Heart left ventricle (tissue), 16 donors: ENCODE measurements around the gene SLC43A1. TPM values are rescaled to one million over a fixed set of nuclear protein-coding genes. Genes with fewer than 3 reads are reported as not detected.
A peak's percentile ranks its signal among the peaks of the same experiment; 100 is the strongest.

Experiments
- ATAC-seq, 4 donors: fragments of 200-7000 bp; cut with Tn5 transposase; one replicate each; pipeline ENCODE4 v1.9.1; 2020 to 2022; ENCODE audit warnings: moderate library complexity in 4 of 4, mild to moderate bottlenecking in 3 of 4, moderate number of reproducible peaks in 1 of 4
- DNase-seq, 5 donors: peaks; one replicate each; pipeline ENCODE4 v3.0.0-alpha.2; 2020
- H3K27ac ChIP-seq, 12 donors: fragments of 200-600 bp; sonication (generic) in 4 of 12; one replicate each; pipeline versions ENCODE4 v1.5.0 to v1.8.0; 2016 to 2022; ENCODE audit warnings: mild to moderate bottlenecking in 2 of 12
- H3K27me3 ChIP-seq, 9 donors: fragments of 200-600 bp; sonication (generic) in 2 of 9; one replicate each; pipeline versions ENCODE4 v1.5.1 to v1.8.0; 2016 to 2022; ENCODE audit warnings: mild to moderate bottlenecking in 3 of 9
- H3K36me3 ChIP-seq, 9 donors: fragments of 200-600 bp; sonication (generic) in 2 of 9; one replicate each; pipeline versions ENCODE4 v1.5.0 to v1.8.0; 2018 to 2022; ENCODE audit warnings: mild to moderate bottlenecking in 2 of 9
- H3K4me1 ChIP-seq, 12 donors: fragments of 200-600 bp; sonication (generic) in 4 of 12; one replicate each; pipeline versions ENCODE4 v1.5.0 to v1.8.0; 2016 to 2022; ENCODE audit warnings: mild to moderate bottlenecking in 3 of 12
- H3K4me3 ChIP-seq, 12 donors: fragments of 200-600 bp; sonication (generic) in 4 of 12; one replicate each; pipeline versions ENCODE4 v1.5.0 to v1.8.0; 2017 to 2022; ENCODE audit warnings: mild to moderate bottlenecking in 9 of 12, moderate library complexity in 4 of 12
- H3K9me3 ChIP-seq, 12 donors: fragments of 200-600 bp; sonication (generic) in 4 of 12; one replicate each; pipeline versions ENCODE4 v1.5.0 to v1.8.0; 2016 to 2022; ENCODE audit warnings: mild to moderate bottlenecking in 1 of 12
- POLR2A ChIP-seq, 2 donors: fragments of 450-650 bp; IDR thresholded peaks; one replicate each; pipeline ENCODE4 v1.6.1; 2017; ENCODE audit warnings: antibody characterized with exemption in 2 of 2, mild to moderate bottlenecking in 2 of 2, moderate library complexity in 2 of 2
- WGBS, 4 donors: extraction: QIAGEN DNeasy Blood & Tissue Kit in 2 of 4; methylation state at CpG; one replicate each; pipeline versions ENCODE4 v1.1.5 to v1.1.7; 2013 to 2018; 5-methylcytosine and 5-hydroxymethylcytosine counted together
- intact Hi-C, 10 donors: fragments of 100-400 bp; cut with DNase I; formaldehyde crosslinking; loops; one replicate each; pipeline versions ENCODE4 v1.11.1 to v1.14.2; 2022
- polyA plus RNA-seq, 2 donors: library from polyadenylated mRNA; stranded (reverse); fragments of 200-250 nt; gene quantifications; one replicate each; pipeline ENCODE4 v1.2.3, GENCODE V29; 2013
- total RNA-seq, 9 donors: library from RNA; depleted of rRNA in 2 of 9; stranded (reverse); fragments of >200 nt in 2 of 9; fragmentation: NEBNext Ultra II Directional in 3 of 9; extraction: Animal tissue kit (Norgen Biotek cat#: 25700) in 3 of 9; gene quantifications; one replicate each; pipeline versions ENCODE4 v1.1.0 to v1.2.4, GENCODE V29; 2016 to 2023
- TF ChIP-seq, protein P1 (sequence below), 12 donors: fragments of 200-600 bp; sonication (generic) in 4 of 12; IDR thresholded peaks; one replicate each; pipeline versions ENCODE4 v1.5.0 to v1.8.0; 2018 to 2022; ENCODE audit warnings: antibody characterized with exemption in 12 of 12, mild to moderate bottlenecking in 5 of 12
- donor health status: ischemic (EF 13 %, LVEDD 7.1; RV severe dilation, severe dysfunction).
- donor health status: healthy with polysubstance abuse.
- donor health status: DM: no; HTN: yes; CAD: no.
- donor health status: DM: no; HTN: no; CAD: no.
- donor health status: ischemic (EF 25% LVEDD 6.9; RV normal size, moderate dysfunction).
- donor health status: ischemic (EF 25% LVEDD 5.7; RV mildly dilated, moderate dysfunction).
- donor health status: healthy.
- donor health status: DM: yes; HTN: yes; CAD: no.
- donor health status: ischemic (EF 35%, LVEDD 5.7; RV mildly dilated, moderate dysfunction).
- donor health status: nonischemic (EF 11% LVEDD 7.7; RV severe dilation, severe dysfunction).
- donor health status: DM: yes; HTN: yes; CAD: no.
- donor health status: PGD.
- donor health status: ischemic (EF 29% LVEDD 5.4; RV normal size, mild dysfunction).
- donor health status: nonischemic (EF 23%, LVEDD 6.1; RV moderate dilation, normal function).

SLC43A1 gene
- total and polyA plus RNA-seq, 11 donors, result 2.7 to 12.3 (median 5.8) TPM

DNA sequence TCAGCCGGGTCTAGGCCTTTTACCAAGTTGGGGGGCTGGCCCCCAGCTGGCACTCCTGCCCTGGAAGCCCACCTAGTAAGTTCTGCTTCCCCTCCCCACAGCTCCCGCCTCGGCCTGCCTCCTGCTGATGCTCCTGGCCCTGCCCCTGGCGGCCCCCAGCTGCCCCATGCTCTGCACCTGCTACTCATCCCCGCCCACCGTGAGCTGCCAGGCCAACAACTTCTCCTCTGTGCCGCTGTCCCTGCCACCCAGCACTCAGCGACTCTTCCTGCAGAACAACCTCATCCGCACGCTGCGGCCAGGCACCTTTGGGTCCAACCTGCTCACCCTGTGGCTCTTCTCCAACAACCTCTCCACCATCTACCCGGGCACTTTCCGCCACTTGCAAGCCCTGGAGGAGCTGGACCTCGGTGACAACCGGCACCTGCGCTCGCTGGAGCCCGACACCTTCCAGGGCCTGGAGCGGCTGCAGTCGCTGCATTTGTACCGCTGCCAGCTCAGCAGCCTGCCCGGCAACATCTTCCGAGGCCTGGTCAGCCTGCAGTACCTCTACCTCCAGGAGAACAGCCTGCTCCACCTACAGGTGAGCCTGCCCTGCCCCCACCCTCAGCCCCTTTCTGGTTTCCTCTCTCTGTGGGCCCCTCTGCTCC, 47.9 kb downstream of the SLC43A1 start:
- H3K4me3 ChIP-seq, result no peak overlapping the region
- H3K36me3 ChIP-seq, result no peaks in the 10 kb centered on the region
- ATAC-seq (no peak), DNase-seq (no peak)
- 71 to 83% (median 80%) methylated on average over 23 of the region's 23 CpGs for WGBS, 4 donors
- TF ChIP-seq, protein P1, sequence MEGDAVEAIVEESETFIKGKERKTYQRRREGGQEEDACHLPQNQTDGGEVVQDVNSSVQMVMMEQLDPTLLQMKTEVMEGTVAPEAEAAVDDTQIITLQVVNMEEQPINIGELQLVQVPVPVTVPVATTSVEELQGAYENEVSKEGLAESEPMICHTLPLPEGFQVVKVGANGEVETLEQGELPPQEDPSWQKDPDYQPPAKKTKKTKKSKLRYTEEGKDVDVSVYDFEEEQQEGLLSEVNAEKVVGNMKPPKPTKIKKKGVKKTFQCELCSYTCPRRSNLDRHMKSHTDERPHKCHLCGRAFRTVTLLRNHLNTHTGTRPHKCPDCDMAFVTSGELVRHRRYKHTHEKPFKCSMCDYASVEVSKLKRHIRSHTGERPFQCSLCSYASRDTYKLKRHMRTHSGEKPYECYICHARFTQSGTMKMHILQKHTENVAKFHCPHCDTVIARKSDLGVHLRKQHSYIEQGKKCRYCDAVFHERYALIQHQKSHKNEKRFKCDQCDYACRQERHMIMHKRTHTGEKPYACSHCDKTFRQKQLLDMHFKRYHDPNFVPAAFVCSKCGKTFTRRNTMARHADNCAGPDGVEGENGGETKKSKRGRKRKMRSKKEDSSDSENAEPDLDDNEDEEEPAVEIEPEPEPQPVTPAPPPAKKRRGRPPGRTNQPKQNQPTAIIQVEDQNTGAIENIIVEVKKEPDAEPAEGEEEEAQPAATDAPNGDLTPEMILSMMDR (IDR thresholded peaks at IDR 0.05), result no peak
- TF ChIP-seq POLR2A (IDR thresholded peaks at IDR 0.05), result no peak
- no peaks in the 10 kb centered on the region for H3K4me1 ChIP-seq
- intact Hi-C loops, result no loop called here
- peaks cover 0 to 5% (median 0%) of the 10 kb centered on the region in 9 donors for H3K27me3 ChIP-seq
- H3K27ac ChIP-seq, result no peak overlapping the region
- no peaks in the 10 kb centered on the region for H3K9me3 ChIP-seq

DNA sequence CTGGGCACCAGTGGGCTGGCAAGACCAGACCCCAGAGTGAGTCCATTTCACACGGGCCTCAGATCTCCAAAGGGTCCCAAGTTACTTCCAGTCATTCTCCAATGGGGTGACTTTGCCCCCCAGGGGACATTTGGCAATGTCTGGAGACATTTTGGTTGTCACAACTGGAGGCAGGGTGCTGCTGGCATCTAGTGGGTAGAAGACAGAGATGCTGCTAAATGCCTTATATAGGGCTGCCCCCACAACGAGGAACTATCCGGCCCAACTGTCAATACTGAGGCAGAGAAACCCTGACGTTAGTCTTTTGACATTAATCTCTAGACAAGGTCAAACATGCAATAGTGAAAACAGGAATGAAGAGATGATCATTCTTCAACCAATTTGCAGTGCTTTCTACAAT, 48.8 kb downstream of the SLC43A1 start:
- intact Hi-C loops, result no loop called here
- no peak for TF ChIP-seq POLR2A (IDR thresholded peaks at IDR 0.05)
- TF ChIP-seq, protein P1 (IDR thresholded peaks at IDR 0.05), result no peak
- WGBS, 4 donors, result 49 to 61% (median 55%) methylated on average over 4 of the region's 4 CpGs
- ATAC-seq (no peak), DNase-seq (no peak)
- H3K27me3 ChIP-seq, result peaks cover 0 to 12% (median 2%) of the 10 kb centered on the region in 9 donors
- no peak overlapping the region for H3K27ac ChIP-seq
- H3K4me3 ChIP-seq, result no peak overlapping the region
- no peaks in the 10 kb centered on the region for H3K36me3 ChIP-seq
- no peaks in the 10 kb centered on the region for H3K4me1 ChIP-seq
- H3K9me3 ChIP-seq, result no peaks in the 10 kb centered on the region

DNA sequence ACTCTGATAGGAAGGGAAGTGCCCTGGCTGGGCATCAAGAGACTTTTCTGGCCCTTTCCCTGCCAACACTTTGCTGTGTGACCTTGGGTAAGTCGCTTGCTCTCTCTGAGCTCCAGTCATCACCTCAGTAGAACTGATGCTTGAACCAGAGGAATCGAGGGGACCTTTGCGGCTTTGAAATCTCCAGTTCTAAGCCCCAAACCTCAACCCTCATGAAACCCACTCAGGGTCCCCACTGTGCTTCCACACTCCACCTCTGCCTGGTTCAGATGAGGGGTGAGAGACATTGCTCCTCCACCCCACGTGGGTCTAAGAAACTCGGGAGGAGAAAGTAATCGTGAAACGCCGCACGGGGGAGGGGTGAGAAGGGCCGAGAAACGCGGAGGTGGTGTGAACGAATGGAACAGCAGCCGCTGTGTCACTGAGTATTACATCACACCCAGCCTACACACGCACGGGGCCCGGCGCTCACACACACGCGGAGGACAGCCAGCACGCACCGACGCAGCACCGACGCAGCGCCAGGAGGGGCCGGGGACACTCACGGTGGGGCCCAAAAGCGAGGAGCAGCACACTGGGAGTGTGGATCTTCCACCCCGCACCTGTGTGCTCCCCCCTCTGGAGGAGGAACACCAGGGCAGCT, 50.8 kb downstream of the SLC43A1 start:
- 54 to 70% (median 59%) methylated on average over 21 to 30 of the region's 30 CpGs for WGBS, 4 donors
- H3K27me3 ChIP-seq, result peaks cover 0 to 33% (median 16%) of the 10 kb centered on the region in 9 donors

More for the DNA sequence above, 50.8 kb downstream of the SLC43A1 start:
- ATAC-seq, result peak in 1 of 4 donors; percentile 28
- no peak for TF ChIP-seq POLR2A (IDR thresholded peaks at IDR 0.05)
- TF ChIP-seq, protein P1 (IDR thresholded peaks at IDR 0.05), result no peak
- H3K4me3 ChIP-seq, result no peak overlapping the region
- intact Hi-C loops, result no loop called here
- DNase-seq, result no peak
- peaks cover 0 to 15% (median 8%) of the 10 kb centered on the region in 12 donors for H3K4me1 ChIP-seq
- no peaks in the 10 kb centered on the region for H3K9me3 ChIP-seq
- no peak overlapping the region for H3K27ac ChIP-seq
- no peaks in the 10 kb centered on the region for H3K36me3 ChIP-seq
